ENCODE data around the gene TMEM167B. TPM values are rescaled to one million over a fixed set of nuclear protein-coding genes. Genes with fewer than 3 reads are reported as not detected.

TMEM167B gene
- total and polyA plus RNA-seq, 2 of the 8 experiments (the other 6 are each of a cell fraction or from before 2014, with no cell fraction given), result 3.6 to 14.8 TPM

DNA sequence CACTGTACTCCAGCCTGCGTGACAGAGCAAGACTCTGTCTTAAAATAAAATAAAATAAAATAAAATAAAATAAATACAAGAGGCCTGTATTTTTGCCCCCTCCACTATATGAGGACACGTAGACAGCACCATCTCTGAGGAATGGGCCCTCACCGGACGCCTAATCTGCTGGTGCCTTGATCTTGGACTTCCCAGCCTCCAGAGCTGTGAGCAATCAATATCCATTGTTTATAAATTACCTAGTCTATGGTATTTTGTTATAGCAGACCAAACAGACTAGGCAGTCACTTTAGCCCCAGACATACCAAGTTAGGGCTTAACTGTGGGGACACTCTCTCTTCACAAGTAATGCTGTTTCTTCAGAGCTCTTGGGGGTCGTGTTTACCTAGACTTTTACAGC is 29.8 kb downstream of the TMEM167B start:
- H2BK5ac ChIP-seq (ENCODE audit: low read depth, low read length), result no peak overlapping the region
- CTCF ChIA-PET (ENCODE audit: partially characterized antibody), result interaction anchor here (0.7 to 1.4 kb wide), 4 partner anchors 11 to 984 kb away, joined by 3 to 5 read pairs (median 4); no protein-coding TSS in a partner anchor
- no peak overlapping the region for H2AFZ ChIP-seq (ENCODE audit: low read length)
- H2AK5ac ChIP-seq (ENCODE audit: low read depth, low read length), result no peak overlapping the region
- H4K8ac ChIP-seq (ENCODE audit: extremely low read depth, insufficient read depth, low read length), result no peak overlapping the region
- 90% methylated on average over 5 of the region's 5 CpGs; no CpG with 5 or more reads in 1 of the 2 experiments for WGBS, 2 experiments (ENCODE audit: extremely low coverage in 1 of 2, insufficient coverage in 1 of 2, insufficient read length in 1 of 2, insufficient replicate concordance in 2 of 2, low coverage in 1 of 2, low lambda C conversion rate in 2 of 2, missing lambda C conversion rate in 1 of 2)
- no peak overlapping the region for H3K4me3 ChIP-seq (ENCODE audit: extremely low read depth in 1 of 4, insufficient read depth in 2 of 4, low read depth in 3 of 4, low read length in 4 of 4)
- no peak overlapping the region for H3K4me2 ChIP-seq (ENCODE audit: insufficient read depth in 1 of 2, low read depth in 2 of 2, low read length in 2 of 2)
- H2BK12ac ChIP-seq (ENCODE audit: low read depth, low read length), result no peak overlapping the region
- H3K27ac ChIP-seq (ENCODE audit: low read depth, low read length), result no peak overlapping the region
- H3K9me3 ChIP-seq (ENCODE audit: insufficient read depth in 2 of 2, low read depth in 1 of 2, low read length in 1 of 2), result no peaks in the 10 kb centered on the region
- no peak overlapping the region for H4K5ac ChIP-seq (ENCODE audit: insufficient read length, low read depth, low read length)
- H4K20me1 ChIP-seq (replicated peaks in 1 of 2; ENCODE audit: control insufficient read depth in 1 of 2, insufficient read depth in 2 of 2, low read length in 2 of 2), result no peaks in the 10 kb centered on the region
- POLR2A ChIA-PET (ENCODE audit: partially characterized antibody), result no interaction called here
- H2BK120ac ChIP-seq (replicated peaks; ENCODE audit: low read depth, low read length), result no peak overlapping the region
- TF ChIP-seq RFX5 (IDR thresholded peaks at IDR 0.05; ENCODE audit: borderline replicate concordance, low read depth, low read length) (no peak), CREB1 (IDR thresholded peaks at IDR 0.05) (no peak), PHF8 (conservative IDR thresholded peaks at IDR 0.05; ENCODE audit: low read depth, low read length) (no peak), SRF (IDR thresholded peaks at IDR 0.05; ENCODE audit: low read depth, low read length) (no peak), SAP30 (IDR thresholded peaks at IDR 0.05; ENCODE audit: insufficient read depth, insufficient replicate concordance, low read length) (no peak), CHD2 (IDR thresholded peaks at IDR 0.05; ENCODE audit: low read length) (no peak)
- H3K23me2 ChIP-seq (ENCODE audit: low read depth, low read length), result no peaks in the 10 kb centered on the region
- H3K14ac ChIP-seq (ENCODE audit: insufficient read length), result no peak overlapping the region
- H3K9ac ChIP-seq (replicated peaks in 1 of 4; ENCODE audit: extremely low read depth in 1 of 4, low read depth in 3 of 4, low read length in 3 of 4), result no peak overlapping the region
- H3K27me3 ChIP-seq (replicated peaks in 1 of 4; ENCODE audit: control insufficient read depth in 3 of 4, extremely low read depth in 1 of 4, insufficient read depth in 3 of 4, low read length in 3 of 4), result peaks cover 0 to 8% (median 4%) of the 10 kb centered on the region in 4 experiments; a peak in 3 of 7 replicates
- no peaks in the 10 kb centered on the region for H3K4me1 ChIP-seq (replicated peaks in 1 of 4; ENCODE audit: control insufficient read depth in 3 of 4, insufficient read depth in 4 of 4, low read length in 3 of 4)
- H4K91ac ChIP-seq (replicated peaks; ENCODE audit: insufficient read length, low read length), result no peak overlapping the region
- H3K36me3 ChIP-seq (ENCODE audit: control insufficient read depth in 2 of 4, insufficient read depth in 4 of 4, low read length in 3 of 4), result no peaks in the 10 kb centered on the region
- H3K23ac ChIP-seq (ENCODE audit: insufficient read length), result no peak overlapping the region
- H2BK15ac ChIP-seq (ENCODE audit: low read length), result no peak overlapping the region
- no peak overlapping the region for H3K4ac ChIP-seq (replicated peaks; ENCODE audit: insufficient read length, low read depth, low read length)
- no peak overlapping the region for H2BK20ac ChIP-seq (ENCODE audit: low read length)
- H3K56ac ChIP-seq (replicated peaks; ENCODE audit: insufficient read length, low read depth, low read length), result no peak overlapping the region
- DNase-seq (ENCODE audit: low read depth in 1 of 2, low spot score in 2 of 2) (no peak), FAIRE-seq (no peak)
- no peak overlapping the region for H3K18ac ChIP-seq (ENCODE audit: extremely low read depth, low read length)
- no peaks in the 10 kb centered on the region for H3K79me2 ChIP-seq (ENCODE audit: control insufficient read depth in 1 of 2, insufficient read depth in 2 of 2, low read length in 2 of 2)
- H3K79me1 ChIP-seq (ENCODE audit: low read depth, low read length), result no peaks in the 10 kb centered on the region

All from H1 (cell line).